Upper lobe of left lung (tissue), 6 donors: ENCODE data around the gene BTBD2. TPM values are rescaled to one million over a fixed set of nuclear protein-coding genes. Genes with fewer than 3 reads are reported as not detected.

Experiments
- ATAC-seq, 2 donors: fragments of 200-7000 bp; cut with Tn5 transposase; one replicate each; pipeline ENCODE4 v1.9.1; 2022; ENCODE audit warnings: mild to moderate bottlenecking in 2 of 2, moderate library complexity in 2 of 2; ENCODE audit not compliant: low FRiP score in 2 of 2
- DNase-seq, 2 donors: peaks; one replicate each; pipeline ENCODE4 v3.0.0-alpha.2; 2019 to 2020
- H3K27ac ChIP-seq, 4 donors: fragments of 200-600 bp; sonication (generic); one replicate each; pipeline ENCODE4 v1.5.1; 2016 to 2019
- H3K27me3 ChIP-seq, 4 donors: fragments of 200-600 bp; sonication (generic); one replicate each; pipeline ENCODE4 v1.5.1; 2017 to 2019
- H3K36me3 ChIP-seq, 4 donors: fragments of 200-600 bp; sonication (generic); one replicate each; pipeline ENCODE4 v1.5.1; 2016 to 2019
- H3K4me1 ChIP-seq, 4 donors: fragments of 200-600 bp; sonication (generic); one replicate each; pipeline ENCODE4 v1.5.1; 2018 to 2019
- H3K4me3 ChIP-seq, 4 donors: fragments of 200-600 bp; sonication (generic); one replicate each; pipeline ENCODE4 v1.5.1; 2017 to 2019; ENCODE audit warnings: mild to moderate bottlenecking in 2 of 4, moderate library complexity in 1 of 4
- H3K9me3 ChIP-seq, 4 donors: fragments of 200-600 bp; sonication (generic); one replicate each; pipeline ENCODE4 v1.5.1; 2018 to 2019
- CTCF ChIP-seq, 6 experiments: fragments of 450-650 bp in 4 of 6; fragments of 200-600 bp in 2 of 6; sonication (generic) in 2 of 6; IDR thresholded peaks; one replicate each; pipeline ENCODE4 v1.5.1; 2016 to 2019; ENCODE audit warnings: antibody characterized with exemption in 6 of 6
- EP300 ChIP-seq, 4 donors: sonication (generic); formaldehyde crosslinking; IDR thresholded peaks; one replicate each; pipeline ENCODE4 v1.5.1; 2017; ENCODE audit warnings: antibody characterized with exemption in 4 of 4, control low read depth in 2 of 4
- POLR2A ChIP-seq, 4 donors: fragments of 450-650 bp; IDR thresholded peaks; one replicate each; pipeline ENCODE4 v1.5.1; 2016 to 2017; ENCODE audit warnings: antibody characterized with exemption in 4 of 4, mild to moderate bottlenecking in 2 of 4
- POLR2AphosphoS5 ChIP-seq, 2 donors: sonication (generic); formaldehyde crosslinking; IDR thresholded peaks; one replicate each; pipeline ENCODE4 v1.5.1; 2017; ENCODE audit warnings: antibody characterized with exemption in 2 of 2
- WGBS, 2 donors: methylation state at CpG; one replicate each; pipeline ENCODE4 v1.1.5; 2017 to 2018; 5-methylcytosine and 5-hydroxymethylcytosine counted together
- total RNA-seq, 6 donors: library from RNA; depleted of rRNA in 4 of 6; stranded (reverse); fragments of >200 nt in 4 of 6; gene quantifications; one replicate each; pipeline versions ENCODE4 v1.1.0 to v1.2.1, GENCODE V29; 2016 to 2021
- donor health status: DM: no; HTN: no; CAD: no; lungs with moderate emphysema.
- donor health status: DM: no; HTN: yes; CAD: no; lungs with severe emphysema.

The BTBD2 gene
- total RNA-seq, 6 donors from 2014 or later: 49.0 to 87.3 (median 69.8) TPM

- TF ChIP-seq POLR2AphosphoS5 (IDR thresholded peaks at IDR 0.05): no peak
- no peak for TF ChIP-seq EP300 (IDR thresholded peaks at IDR 0.05)
- TF ChIP-seq CTCF (IDR thresholded peaks at IDR 0.05): no peak
- no peak for TF ChIP-seq POLR2A (IDR thresholded peaks at IDR 0.05)
- peaks cover 42 to 63% (median 53%) of the 10 kb centered on the region in 4 donors for H3K36me3 ChIP-seq
- no peak overlapping the region for H3K4me3 ChIP-seq
- DNase-seq (peak; percentile 31 to 80), ATAC-seq (no peak)
- H3K27ac ChIP-seq: peak overlapping the region in 2 of 4 donors; percentile 83 to 100
- 88 to 91% methylated on average over 15 to 24 of the region's 30 CpGs for WGBS, 2 donors
- no peaks in the 10 kb centered on the region for H3K27me3 ChIP-seq
- peaks cover 36 to 60% (median 40%) of the 10 kb centered on the region in 4 donors for H3K4me1 ChIP-seq
- H3K9me3 ChIP-seq: peaks cover 0 to 7% (median 4%) of the 10 kb centered on the region in 4 donors
Measured at GRCh38 chr19:2039089-2039958, 23.8 kb upstream of the BTBD2 start.

GRCh38 chr19:2038284-2039088 is 23.0 kb upstream of the BTBD2 start:
- Histone ChIP-seq H3K36me3 (peaks cover 42 to 57% (median 49%) of the 10 kb centered on the region in 4 donors), H3K27ac (peak overlapping the region in 3 of 4 donors; percentile 24 to 31 (median 27)), H3K4me3 (no peak overlapping the region), H3K9me3 (peaks cover 0 to 7% (median 4%) of the 10 kb centered on the region in 4 donors), H3K27me3 (no peaks in the 10 kb centered on the region), H3K4me1 (peaks cover 31 to 60% (median 38%) of the 10 kb centered on the region in 4 donors)
- TF ChIP-seq CTCF (IDR thresholded peaks at IDR 0.05) (no peak), POLR2AphosphoS5 (IDR thresholded peaks at IDR 0.05) (no peak), POLR2A (IDR thresholded peaks at IDR 0.05) (no peak), EP300 (IDR thresholded peaks at IDR 0.05) (no peak)
- WGBS, 2 donors: 93% methylated on average over 37 to 40 of the region's 44 CpGs
- DNase-seq: peak; percentile 21 to 80
- ATAC-seq: no peak

DNA sequence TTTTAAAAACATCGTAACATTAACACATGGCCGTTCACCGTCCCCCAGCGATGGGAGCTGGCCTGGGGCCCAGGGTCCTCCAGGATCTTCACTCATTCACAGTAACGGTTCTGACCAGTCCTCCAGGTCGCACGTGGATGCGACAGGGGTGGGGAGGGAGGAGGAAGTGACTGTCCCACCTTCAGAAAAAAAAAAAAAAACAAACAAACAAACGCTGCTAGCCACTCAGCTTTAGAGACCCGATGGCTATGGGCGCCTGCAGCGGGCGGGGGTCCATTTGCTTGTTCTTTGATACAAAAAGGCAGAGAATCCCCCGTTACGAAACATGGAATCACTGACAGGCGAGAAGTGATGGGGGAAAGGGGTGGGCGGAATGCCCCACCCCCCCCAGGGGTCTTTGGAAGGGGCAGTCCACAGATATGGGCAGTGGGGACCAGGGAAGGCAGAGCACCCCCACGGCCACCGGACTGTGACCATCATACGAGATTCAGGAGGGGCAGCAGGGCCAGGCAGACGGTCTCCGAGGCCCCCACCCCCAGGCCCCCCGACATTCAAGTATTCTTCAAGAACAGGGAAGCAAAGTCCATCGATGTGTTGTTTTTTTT is 22.2 kb upstream of the BTBD2 start:
- DNase-seq (peak in 1 of 2 donors; percentile 20), ATAC-seq (no peak)
- 75 to 78% methylated on average over 24 of the region's 24 CpGs for WGBS, 2 donors
- Histone ChIP-seq H3K4me3 (no peak overlapping the region), H3K36me3 (peaks cover 37 to 50% (median 46%) of the 10 kb centered on the region in 4 donors), H3K27me3 (no peaks in the 10 kb centered on the region), H3K4me1 (peaks cover 31 to 60% (median 38%) of the 10 kb centered on the region in 4 donors), H3K9me3 (peaks cover 0 to 7% (median 4%) of the 10 kb centered on the region in 4 donors), H3K27ac (peak overlapping the region in 3 of 4 donors; percentile 4 to 27 (median 17))
- TF ChIP-seq POLR2AphosphoS5 (IDR thresholded peaks at IDR 0.05) (no peak), EP300 (IDR thresholded peaks at IDR 0.05) (no peak), CTCF (IDR thresholded peaks at IDR 0.05) (no peak), POLR2A (IDR thresholded peaks at IDR 0.05) (no peak)

DNA sequence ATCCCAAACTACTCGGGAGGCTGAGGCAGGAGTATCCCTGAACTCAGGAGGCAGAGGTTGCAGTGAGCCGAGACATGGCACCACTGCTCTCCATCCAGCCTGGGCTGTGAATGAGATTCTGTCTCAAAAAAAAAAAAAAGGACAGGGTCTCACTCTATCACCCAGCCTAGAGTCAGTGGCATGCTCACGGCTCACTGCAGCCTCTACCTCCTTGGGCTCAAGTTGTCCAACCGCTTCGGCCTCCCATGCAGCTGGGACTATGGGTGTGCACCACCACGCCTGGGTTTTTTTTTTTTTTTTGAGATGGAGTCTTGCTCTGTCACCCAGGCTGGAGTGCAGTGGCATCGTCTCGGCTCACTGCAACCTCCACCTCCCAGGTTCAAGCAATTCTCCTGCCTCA is 20.9 kb upstream of the BTBD2 start:
- no peak for ATAC-seq
- Histone ChIP-seq H3K36me3 (peaks cover 34 to 39% (median 37%) of the 10 kb centered on the region in 4 donors), H3K9me3 (peaks cover 0 to 7% (median 4%) of the 10 kb centered on the region in 4 donors), H3K27me3 (no peaks in the 10 kb centered on the region), H3K4me1 (peaks cover 30 to 62% (median 40%) of the 10 kb centered on the region in 4 donors), H3K4me3 (no peak overlapping the region), H3K27ac (no peak overlapping the region)
- no peak for DNase-seq
- no peak for TF ChIP-seq POLR2AphosphoS5 (IDR thresholded peaks at IDR 0.05)
- TF ChIP-seq CTCF (IDR thresholded peaks at IDR 0.05): no peak
- no peak for TF ChIP-seq POLR2A (IDR thresholded peaks at IDR 0.05)
- no peak for TF ChIP-seq EP300 (IDR thresholded peaks at IDR 0.05)
- WGBS, 2 donors: 87 to 95% methylated on average over 8 of the region's 8 CpGs
